Ishikawa (cell line): ENCODE results near the gene NDUFA11.

Source experiments
- CEBPB ChIP-seq: IDR thresholded peaks from 2 replicates; pipeline ENCODE4 v1.6.1; 2012
- CREB1 ChIP-seq: IDR thresholded peaks from 2 replicates; pipeline ENCODE4 v1.6.1; 2012; ENCODE audit warnings: low read depth
- EGR1 ChIP-seq: IDR thresholded peaks from 2 replicates; pipeline ENCODE4 v1.6.1; 2012
- EP300 ChIP-seq: IDR thresholded peaks from 2 replicates; pipeline ENCODE4 v1.6.1; 2012; ENCODE audit warnings: borderline replicate concordance
- FOXM1 ChIP-seq: IDR thresholded peaks from 2 replicates; pipeline ENCODE4 v1.6.1; 2012; ENCODE audit warnings: low read depth, borderline replicate concordance
- NFIC ChIP-seq: IDR thresholded peaks from 2 replicates; pipeline ENCODE4 v1.6.1; 2012
- RAD21 ChIP-seq: IDR thresholded peaks from 2 replicates; pipeline ENCODE4 v1.6.1; 2012; ENCODE audit warnings: low read depth
- TAF1 ChIP-seq: IDR thresholded peaks from 2 replicates; pipeline ENCODE4 v1.6.1; 2012; ENCODE audit warnings: low read depth, mild to moderate bottlenecking
- TCF12 ChIP-seq: IDR thresholded peaks from 2 replicates; pipeline ENCODE4 v1.6.1; 2012; ENCODE audit warnings: low read depth
- TEAD4 ChIP-seq: IDR thresholded peaks from 2 replicates; pipeline ENCODE4 v1.6.1; 2012
- YY1 ChIP-seq: IDR thresholded peaks from 2 replicates; pipeline ENCODE4 v1.6.1; 2012; ENCODE audit warnings: low read depth
- ZBTB7A ChIP-seq: IDR thresholded peaks from 2 replicates; pipeline ENCODE4 v1.6.1; 2012; ENCODE audit warnings: low read depth
- TF ChIP-seq, protein P1 (sequence below): IDR thresholded peaks from 2 replicates; pipeline ENCODE4 v1.6.1; 2012
- TF ChIP-seq, protein P2 (sequence below): IDR thresholded peaks from 2 replicates; pipeline ENCODE4 v1.6.1; 2012
- TF ChIP-seq, protein P3 (sequence below): IDR thresholded peaks from 2 replicates; pipeline ENCODE4 v1.6.1; 2012; ENCODE audit warnings: low read depth, mild to moderate bottlenecking

The NDUFA11 gene

DNA sequence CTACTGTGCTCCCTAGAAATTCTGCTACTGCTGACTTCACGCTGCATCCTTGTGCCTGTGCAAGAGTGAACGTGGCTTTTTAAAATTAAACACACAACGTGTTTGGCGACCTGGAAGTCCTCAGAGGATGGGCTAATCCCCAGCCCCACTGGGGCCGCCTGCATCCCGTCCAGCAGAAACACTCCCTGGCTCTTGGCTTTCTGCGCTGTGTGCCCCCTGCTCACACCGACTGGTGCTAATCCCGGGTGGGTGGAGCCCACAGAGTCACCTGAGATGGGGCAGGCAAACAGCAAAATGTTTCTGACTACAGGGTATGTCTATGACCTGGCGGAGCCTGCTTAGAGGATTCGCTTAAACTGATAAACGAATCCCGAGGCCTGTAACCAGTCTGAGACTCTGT lies 25.6 kb upstream of the NDUFA11 start:
- no peak for TF ChIP-seq RAD21
- TF ChIP-seq CREB1: no peak
- TF ChIP-seq CEBPB: no peak
- TF ChIP-seq ZBTB7A: no peak
- no peak for TF ChIP-seq FOXM1
- TF ChIP-seq YY1: no peak
- TF ChIP-seq NFIC: no peak
- no peak for TF ChIP-seq TCF12
- no peak for TF ChIP-seq EP300
- TF ChIP-seq TEAD4: no peak
- TF ChIP-seq EGR1: no peak
- TF ChIP-seq, protein P1, sequence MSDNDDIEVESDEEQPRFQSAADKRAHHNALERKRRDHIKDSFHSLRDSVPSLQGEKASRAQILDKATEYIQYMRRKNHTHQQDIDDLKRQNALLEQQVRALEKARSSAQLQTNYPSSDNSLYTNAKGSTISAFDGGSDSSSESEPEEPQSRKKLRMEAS: no peak

DNA sequence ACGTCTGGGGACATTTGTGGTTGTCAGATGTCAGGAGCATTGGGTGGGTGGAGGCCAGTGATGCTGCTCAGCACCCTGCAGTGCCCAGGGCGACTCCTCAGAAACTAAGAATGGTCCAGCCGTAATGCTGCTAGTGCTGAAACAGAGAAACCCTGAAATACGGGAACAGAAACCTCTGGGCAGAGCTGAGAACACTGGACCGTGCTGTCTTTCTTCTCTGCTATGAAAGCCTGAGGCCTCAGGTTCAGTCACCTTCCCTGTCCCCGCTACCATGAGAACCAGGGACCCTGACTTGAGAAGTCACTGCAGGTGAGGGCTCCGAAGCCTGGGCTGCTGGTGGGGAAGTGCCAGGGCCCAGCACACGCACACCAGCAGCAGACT lies 23.8 kb upstream of the NDUFA11 start:
- TF ChIP-seq, protein P2, sequence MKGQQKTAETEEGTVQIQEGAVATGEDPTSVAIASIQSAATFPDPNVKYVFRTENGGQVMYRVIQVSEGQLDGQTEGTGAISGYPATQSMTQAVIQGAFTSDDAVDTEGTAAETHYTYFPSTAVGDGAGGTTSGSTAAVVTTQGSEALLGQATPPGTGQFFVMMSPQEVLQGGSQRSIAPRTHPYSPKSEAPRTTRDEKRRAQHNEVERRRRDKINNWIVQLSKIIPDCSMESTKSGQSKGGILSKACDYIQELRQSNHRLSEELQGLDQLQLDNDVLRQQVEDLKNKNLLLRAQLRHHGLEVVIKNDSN: no peak
- TF ChIP-seq TEAD4: no peak

DNA sequence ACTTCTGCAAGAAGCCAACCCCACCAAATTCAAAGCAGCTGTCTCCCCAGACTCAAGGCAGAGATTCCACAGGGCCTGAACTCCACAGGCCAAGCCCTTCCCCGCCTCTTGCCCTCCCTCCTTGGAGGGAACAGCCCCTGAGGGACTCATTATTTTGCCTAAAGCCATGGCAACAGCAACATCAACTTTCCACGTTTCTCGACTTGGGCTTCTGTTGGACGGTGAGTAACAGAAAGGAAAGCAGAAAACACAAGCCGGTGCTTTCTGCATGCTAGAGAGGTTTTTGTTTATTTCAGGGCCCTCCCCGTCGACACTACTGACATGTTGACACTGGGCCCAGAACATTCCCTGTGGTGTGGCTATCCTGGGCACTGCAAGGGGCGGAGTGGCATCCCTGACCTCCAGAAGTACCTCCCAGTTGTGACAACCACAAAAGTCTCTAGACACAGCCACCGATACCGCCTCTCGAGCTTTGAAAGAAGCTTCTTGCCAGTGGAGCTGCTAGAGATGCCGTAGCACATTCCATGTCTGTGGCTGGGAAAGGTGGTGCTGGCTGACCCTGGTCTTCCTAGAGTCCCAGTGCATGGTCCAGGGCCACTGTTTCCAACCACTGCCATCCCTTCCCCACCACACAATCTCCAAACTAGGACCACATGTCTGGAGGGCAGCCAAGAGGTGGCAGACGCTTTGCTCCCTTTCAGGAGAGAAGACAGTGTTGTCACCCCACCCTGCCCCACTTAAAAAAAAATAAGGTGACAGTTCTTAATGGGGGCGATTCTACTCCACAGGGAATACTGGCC lies 23.3 kb upstream of the NDUFA11 start:
- TF ChIP-seq EGR1: no peak
- no peak for TF ChIP-seq TAF1
- no peak for TF ChIP-seq RAD21
- TF ChIP-seq FOXM1: no peak
- no peak for TF ChIP-seq CEBPB
- TF ChIP-seq TEAD4: no peak
- TF ChIP-seq, protein P1: no peak
- TF ChIP-seq, protein P3, sequence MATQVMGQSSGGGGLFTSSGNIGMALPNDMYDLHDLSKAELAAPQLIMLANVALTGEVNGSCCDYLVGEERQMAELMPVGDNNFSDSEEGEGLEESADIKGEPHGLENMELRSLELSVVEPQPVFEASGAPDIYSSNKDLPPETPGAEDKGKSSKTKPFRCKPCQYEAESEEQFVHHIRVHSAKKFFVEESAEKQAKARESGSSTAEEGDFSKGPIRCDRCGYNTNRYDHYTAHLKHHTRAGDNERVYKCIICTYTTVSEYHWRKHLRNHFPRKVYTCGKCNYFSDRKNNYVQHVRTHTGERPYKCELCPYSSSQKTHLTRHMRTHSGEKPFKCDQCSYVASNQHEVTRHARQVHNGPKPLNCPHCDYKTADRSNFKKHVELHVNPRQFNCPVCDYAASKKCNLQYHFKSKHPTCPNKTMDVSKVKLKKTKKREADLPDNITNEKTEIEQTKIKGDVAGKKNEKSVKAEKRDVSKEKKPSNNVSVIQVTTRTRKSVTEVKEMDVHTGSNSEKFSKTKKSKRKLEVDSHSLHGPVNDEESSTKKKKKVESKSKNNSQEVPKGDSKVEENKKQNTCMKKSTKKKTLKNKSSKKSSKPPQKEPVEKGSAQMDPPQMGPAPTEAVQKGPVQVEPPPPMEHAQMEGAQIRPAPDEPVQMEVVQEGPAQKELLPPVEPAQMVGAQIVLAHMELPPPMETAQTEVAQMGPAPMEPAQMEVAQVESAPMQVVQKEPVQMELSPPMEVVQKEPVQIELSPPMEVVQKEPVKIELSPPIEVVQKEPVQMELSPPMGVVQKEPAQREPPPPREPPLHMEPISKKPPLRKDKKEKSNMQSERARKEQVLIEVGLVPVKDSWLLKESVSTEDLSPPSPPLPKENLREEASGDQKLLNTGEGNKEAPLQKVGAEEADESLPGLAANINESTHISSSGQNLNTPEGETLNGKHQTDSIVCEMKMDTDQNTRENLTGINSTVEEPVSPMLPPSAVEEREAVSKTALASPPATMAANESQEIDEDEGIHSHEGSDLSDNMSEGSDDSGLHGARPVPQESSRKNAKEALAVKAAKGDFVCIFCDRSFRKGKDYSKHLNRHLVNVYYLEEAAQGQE: no peak
- no peak for TF ChIP-seq YY1
- TF ChIP-seq CREB1: no peak

DNA sequence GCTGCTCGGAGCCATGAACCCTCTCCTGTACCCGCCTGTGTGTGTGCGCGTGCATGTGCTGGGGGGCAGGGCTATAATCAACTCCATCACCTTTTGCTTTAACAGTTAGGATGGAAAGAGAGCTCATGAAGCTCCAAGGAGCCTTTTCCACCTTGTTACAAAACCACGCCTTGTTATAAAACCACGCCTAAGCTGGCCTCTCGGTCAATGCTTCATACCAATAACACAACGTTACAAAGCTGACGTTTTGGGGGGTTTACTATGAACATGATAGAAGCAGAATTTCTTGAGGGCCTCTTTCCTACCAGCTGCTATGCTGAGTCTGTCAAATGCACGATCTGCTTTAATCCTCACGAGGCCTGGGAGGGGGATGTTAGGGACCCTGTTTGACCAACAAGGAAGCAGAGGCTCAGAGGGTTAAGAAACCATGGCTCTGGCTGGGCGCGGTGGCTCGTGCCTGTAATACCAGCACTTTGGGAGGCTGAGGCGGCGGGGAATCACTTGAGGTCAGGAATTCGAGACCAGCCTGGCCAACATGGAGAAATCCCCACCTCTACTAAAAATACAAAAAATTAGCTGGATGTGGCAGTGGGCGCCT lies 22.3 kb upstream of the NDUFA11 start:
- TF ChIP-seq TAF1 (no peak), EP300 (no peak), TEAD4 (no peak), YY1 (no peak), FOXM1 (no peak), EGR1 (no peak), NFIC (no peak)
- TF ChIP-seq, protein P1: no peak
- TF ChIP-seq, protein P3: no peak

DNA sequence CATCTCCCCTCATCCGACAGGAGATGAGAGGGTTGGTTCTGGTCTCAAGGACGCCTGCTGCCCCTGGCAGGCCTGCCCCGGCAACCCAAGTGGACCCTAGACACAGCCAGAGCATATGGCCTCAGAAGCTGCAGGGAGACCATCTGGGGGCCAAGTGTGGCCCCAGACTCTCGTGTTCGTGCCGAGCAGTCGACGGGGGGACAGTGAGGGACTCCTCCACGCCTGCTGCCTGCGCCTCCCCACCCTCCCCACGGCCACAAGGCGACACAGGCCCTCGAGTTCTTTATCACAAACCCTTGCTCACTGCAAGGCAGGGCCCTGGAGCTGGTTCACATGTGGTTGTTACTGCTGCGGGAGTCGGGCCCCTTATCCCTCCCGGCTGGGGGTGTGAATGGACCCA lies 19.8 kb upstream of the NDUFA11 start:
- no peak for TF ChIP-seq NFIC
- no peak for TF ChIP-seq EGR1
- no peak for TF ChIP-seq CEBPB
- no peak for TF ChIP-seq ZBTB7A
- no peak for TF ChIP-seq FOXM1
- TF ChIP-seq, protein P3: no peak
- TF ChIP-seq CREB1: no peak
- no peak for TF ChIP-seq RAD21
- no peak for TF ChIP-seq TAF1
- TF ChIP-seq, protein P2: no peak
- TF ChIP-seq TEAD4: no peak
- TF ChIP-seq EP300: no peak
- TF ChIP-seq TCF12: no peak
- TF ChIP-seq, protein P1: no peak
- TF ChIP-seq YY1: no peak
